Measurements from ENCODE around the gene UBALD2.
"Not testable (repeated sequence)": the region's sequence is repeated elsewhere in the genome, so short reads cannot be mapped to it uniquely, and the experiment has no call there.

The UBALD2 gene

DNA sequence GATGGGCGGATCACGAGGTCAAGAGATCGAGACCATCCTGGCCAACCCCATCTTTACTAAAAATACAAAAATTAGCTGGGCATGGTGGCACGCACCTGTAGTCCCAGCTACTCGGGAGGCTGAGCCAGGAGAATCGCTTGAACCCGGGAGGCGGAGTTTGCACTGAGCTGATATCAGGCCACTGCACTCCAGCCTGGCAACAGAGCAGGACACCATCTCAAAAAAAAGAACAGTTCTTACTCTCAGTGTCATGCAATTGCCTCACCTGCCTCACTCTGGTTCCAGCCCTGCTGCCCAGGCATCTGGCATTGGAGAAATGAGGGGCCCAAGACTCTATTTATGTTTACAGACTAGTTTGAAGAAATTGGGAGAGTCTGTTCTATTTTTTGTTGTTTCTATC is 20.4 kb upstream of the UBALD2 start:
- not testable (repeated sequence) for DNase-seq (ENCODE audit: low read depth, low spot score)

DNA sequence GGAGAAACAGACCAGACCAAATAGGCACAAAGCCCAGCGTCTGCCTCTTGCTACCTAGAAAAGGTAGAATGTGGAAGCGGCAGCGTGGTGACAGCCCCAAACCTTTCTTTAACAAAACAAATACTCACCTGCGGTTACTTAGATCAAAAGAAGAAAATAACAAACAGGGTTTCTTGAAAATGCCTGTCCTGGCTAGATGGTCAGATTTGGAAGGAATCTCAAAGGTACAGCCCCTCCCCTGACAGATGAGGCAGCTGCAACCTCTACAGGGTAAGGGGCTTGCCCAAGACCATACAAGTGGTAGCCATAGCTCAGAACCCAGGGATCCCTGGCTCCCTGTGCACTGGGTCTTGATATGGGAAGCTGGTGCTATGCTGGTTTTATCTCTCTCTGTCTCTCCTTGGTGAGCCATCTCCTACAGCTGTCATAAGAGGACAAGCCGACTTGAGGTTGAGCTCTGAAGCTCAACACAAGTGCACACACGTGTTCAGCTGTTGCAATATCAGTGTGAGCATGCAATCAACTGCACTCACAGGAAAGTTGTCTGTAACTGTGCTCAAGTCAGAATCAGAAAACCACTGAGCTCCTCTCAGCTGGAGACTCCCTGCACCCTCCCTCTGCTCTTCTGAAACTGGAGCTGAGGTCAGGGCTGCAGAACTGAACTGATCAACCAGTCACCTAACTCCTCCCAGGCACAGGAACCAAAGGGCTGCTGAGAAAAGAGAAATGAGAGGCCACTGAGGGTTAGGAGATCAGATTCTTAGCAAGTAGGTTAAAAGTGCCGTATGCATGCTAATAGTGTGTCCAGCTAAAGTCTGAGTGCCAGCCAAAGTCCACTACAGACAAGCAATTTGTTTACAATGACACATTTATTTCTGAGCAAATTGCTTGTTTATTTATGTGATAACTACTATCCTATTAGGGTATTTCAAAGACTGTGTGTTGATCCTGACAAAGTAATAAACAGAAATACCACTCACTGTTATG is 18.8 kb upstream of the UBALD2 start:
- DNase-seq (ENCODE audit: low read depth, low spot score): no peak

DNA sequence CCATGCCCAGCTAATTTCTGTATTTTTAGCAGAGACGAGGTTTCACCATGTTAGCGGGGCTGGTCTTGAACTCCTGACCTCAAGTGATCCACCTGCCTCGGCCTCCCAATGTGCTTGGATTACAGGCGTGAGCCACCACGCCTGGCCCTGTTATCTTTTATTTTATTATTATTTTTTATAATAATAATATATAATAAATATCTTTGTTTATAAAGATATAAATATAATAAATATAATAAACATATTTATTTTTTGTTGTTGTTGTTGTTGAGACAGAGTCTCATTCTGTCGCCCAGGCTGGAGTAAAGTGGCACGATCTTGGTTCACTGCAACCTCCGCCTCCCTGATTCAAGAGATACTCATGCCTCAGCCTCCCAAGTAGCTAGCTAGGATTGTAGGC is 17.8 kb upstream of the UBALD2 start:
- no peak for DNase-seq (ENCODE audit: low read depth, low spot score)

DNA sequence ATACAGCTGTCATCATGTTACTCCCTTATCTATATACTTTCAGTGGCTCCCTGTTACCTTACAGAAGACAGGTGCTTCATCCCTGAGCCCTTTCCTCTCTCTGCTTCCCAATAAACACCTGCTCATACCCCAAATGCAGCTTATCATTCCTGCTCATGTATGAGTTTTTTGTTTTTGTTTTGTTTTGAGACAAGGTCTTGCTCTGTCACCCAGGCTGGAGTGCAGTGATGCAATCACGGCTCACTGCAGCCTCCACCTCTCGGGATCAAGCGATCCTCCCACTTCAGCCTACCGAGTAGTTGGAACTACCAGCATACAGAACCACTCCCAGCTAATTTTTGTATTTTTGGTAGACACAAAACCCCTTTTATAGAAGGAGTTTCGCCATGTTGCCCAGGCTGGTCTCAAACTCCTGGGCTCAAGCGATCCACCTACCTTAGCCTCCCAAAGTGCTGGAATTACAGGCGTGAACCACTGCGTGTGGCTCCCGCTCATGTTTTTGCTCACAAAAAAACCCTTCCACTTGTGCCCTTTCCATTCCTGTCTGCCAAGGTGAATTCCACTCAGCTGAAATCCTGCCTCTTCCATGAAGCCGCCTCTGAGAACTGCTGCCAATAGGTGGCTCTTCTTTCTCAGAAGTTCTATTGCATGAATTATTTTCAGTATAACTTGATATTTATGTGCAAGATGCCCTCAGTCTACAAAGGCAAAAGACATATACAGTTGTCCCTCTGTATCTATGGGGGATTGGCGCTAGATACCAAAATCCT is 16.9 kb upstream of the UBALD2 start:
- no peak for DNase-seq (ENCODE audit: low read depth, low spot score)

DNA sequence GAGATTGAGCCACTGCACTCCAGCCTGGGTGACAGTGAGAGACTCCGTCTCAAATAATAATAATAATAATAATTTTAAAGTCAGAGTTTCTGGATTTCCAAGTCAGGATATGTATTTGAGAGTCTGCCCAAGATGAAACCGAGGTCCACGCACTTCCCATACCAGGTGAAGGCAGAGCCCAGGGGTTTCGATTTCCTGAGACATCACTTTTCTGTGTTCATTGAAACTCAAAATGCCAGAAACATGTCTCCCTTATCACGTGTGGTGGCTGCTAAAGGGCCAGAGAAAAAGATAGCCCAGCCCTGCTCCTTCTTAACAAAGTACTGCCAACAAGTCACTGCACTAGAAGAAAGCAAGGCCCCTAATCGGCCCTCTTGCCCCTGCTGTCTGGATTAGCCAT is 15.0 kb upstream of the UBALD2 start:
- no peak for DNase-seq (ENCODE audit: low read depth, low spot score)

DNA sequence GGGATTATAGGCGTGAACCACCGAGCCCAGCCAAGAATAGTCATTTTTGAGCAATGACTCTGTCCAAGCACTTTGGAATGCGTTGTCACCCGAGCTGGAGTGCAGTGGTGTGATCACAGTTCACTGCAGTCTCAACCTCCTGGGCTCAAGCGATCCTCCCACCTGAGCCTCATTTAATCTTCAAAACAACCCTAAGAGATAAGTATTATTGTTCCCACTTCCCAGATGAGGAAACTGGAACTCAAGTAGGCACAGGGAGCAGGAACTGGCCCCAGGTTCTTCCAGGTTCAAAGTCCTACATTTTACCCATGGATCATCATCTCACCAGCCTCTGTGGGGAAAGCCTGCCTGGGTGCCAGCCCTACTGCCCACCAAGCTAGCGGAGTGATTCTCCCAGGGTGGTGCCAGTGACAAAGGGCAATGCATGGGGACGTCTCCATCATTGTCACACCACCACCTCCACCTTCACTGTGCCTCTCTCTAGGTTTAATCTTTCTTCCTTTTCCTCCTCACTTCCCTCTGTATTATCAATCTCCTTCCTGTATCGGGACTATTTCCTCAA is 13.6 kb upstream of the UBALD2 start:
- DNase-seq (ENCODE audit: low read depth, low spot score): no peak

DNA sequence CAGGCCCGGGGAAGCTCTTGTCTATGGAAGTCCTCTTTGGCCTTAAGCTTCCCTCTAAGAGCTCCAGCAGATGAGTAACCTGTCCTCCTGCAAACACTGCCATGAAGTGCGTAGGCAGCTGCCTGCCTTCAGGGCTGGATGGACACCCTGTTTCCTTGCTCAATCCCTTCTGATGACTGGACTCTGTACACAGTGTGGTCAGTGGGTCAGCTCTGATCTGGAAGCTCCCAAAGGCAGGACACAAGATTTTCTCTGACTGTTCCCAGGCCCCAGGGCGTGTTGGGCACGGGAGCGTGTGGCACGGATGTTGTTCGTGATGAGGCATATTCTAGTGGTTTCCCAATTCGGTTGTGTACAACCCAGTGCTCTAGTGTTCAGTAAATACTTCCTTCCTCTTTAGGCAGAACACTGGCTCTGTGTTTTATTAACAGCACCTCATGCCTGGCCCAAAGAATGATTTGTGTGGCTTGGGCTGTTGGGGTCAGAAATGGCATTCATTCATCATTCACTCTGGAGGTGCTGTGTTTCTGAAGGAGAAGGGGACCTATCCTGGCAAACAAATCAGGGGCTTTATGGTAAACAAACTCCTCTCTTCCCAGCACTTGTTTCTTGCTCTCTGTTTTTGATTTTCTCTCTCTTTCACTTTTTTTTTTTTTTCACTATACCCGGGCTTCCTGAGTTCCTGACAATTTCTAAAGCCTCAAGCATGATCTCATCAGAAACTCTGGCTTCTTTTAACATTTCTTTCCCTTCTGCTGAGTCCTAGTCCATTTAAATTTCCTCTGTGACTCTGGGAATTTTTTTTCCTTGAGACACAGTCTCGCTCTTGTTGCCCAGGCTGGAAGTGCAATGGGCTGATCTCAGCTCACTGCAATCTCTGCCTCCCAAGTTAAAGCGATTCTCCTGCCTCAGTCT is 12.9 kb upstream of the UBALD2 start:
- no peak for DNase-seq (ENCODE audit: low read depth, low spot score)

DNA sequence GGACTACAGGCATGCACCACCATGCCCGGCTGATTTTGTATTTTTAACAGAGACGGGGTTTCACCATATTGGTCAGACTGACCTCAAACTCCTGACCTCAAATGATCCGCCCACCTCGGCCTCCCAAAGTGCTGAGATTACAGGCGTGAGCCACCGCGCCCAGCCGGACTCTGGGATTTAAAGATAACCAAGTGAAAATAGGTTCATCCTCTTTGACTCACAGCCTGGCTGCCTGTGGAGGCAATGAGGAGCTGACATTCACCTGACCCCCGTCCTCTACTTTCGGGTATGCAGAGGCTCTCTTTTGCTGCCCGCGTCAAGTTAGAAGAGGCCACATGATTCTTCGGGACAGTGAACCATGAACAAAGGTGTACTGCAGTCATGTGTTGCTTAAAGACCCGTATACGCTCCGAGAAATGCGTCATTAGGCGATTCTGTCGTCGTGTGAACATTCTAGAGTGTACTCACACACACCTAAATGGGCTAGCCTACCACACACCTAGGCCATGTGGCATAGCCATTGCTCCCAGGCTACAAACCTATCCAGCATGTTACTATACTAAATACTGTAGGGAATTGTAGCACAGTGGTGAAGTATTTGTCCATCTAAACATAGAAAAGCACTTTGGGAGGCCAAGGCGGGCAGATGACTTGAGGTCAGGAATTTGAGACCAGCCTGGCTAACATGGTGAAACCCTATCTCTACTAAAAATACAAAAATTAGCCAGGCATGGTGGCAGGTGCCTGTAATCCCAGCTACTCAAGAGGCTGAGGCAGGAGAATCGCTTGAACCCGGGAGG is 12.0 kb upstream of the UBALD2 start:
- DNase-seq (ENCODE audit: low read depth, low spot score): not testable (repeated sequence)

DNA sequence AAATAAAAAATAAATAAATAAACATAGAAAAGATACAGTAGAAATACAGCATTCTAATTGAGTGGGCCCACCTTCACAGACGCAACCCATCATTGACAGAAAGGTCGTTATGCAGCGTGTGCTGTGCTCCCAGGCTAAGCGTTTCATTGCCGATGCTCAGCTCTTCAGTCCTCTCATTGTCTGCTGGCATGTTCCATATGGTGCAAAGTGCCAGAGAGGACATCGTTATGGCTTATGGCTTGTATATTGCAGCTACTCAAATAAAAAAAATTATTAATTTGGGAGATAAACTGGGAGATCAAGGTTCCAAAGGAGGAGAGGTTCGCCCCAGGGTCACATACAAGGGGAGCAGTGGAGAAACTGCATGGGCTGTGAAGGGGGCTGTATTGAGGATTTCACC is 11.3 kb upstream of the UBALD2 start:
- DNase-seq (ENCODE audit: low read depth, low spot score): no peak

DNA sequence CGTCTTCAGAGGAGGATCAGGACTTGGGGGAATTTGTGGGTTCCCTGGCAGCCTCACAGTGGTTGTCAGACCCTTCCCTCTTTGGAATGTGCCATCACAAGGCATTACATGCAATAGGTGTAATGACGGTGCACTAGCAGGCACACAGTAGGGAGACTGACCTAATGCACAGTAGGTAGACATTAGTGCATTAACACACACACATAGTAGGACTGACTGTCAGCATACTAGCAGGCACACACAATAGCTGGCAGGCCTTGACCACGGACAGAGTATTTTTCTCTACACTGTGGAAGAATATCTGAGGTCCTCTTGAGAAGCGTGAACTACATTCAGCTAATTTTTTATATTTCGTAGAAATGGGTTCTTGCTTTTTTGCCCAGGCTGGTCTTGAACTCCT is 10.9 kb upstream of the UBALD2 start:
- DNase-seq (ENCODE audit: low read depth, low spot score): no peak

DNA sequence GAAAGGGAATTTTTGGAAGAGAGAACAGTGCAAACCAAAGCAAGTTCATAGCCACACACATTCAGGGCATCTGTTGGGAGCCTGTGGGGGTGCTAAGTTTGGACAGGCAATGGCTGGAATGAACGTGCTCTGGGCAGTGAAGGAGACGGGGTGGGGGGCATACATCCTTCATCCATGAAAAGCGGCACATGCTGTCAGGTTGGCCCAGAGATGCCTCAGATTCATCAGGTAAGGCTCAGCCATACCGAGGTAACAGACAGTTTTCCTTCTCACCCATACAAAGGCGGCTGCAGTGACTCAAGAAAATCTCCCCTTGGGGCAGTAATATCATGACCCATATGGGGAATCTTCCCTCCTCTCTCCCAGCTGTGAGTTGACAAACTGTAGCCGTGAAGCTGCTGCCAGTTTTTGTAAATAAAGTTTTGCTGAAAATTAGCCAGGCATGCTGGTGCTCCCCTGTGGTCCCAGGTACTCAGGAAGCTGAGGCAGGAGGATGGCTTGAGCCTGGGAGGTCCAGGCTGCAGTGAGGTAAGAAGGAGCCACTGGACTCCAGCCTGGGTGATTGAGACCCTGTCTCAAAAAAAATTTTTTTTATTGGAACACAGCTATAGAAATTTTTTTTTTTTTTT is 9.2 kb upstream of the UBALD2 start:
- DNase-seq (ENCODE audit: low read depth, low spot score): no peak

DNA sequence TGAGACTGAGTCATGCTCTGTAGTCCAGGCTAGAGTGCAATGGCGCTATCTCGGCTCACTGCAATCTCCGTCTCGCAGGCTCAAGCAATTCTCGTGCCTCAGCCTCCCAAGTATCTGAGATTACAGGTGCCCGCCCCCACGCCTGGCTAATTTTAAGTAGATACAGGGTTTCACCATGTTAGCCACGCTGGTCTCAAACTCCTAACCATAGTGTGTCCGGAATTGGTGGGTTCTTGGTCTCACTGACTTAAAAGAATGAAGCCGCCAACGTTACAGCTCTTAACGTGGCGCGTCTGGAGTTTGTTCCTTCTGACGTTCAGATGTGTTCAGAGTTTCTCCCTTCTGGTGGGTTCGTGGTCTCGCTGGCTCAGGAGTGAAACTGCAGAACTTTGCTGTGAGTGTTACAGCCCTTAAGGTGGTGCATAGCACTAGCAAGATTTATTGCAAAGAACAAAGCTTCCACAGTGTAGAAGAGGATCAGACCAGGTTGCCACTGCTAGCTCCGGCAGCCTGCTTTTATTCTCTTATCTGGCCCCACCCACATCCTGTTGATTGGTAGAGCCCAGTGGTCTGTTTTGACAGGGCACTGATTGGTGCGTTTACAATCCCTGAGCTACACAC is 8.6 kb upstream of the UBALD2 start:
- not testable (repeated sequence) for DNase-seq (ENCODE audit: low read depth, low spot score)

DNA sequence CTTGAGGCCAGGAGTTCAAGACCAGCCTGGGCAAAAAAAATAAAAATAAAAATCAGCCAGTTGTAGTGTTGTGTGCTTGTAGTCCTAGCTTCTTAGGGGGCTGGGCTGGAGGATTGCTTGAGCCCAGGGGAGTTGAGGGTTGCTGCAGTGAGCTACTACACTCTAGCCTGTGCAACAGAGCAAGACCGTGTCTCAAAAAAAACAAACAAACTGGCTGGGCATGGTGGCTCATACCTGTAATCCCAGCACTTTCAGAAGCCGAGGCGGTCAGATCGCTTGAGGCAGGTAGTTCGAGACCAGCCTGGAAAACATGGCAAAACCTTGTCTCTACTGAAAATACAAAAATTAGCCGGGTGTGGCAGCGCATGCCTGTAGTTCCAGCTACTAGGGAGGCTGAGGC is 4.9 kb upstream of the UBALD2 start:
- no peak for DNase-seq (ENCODE audit: low read depth, low spot score)

DNA sequence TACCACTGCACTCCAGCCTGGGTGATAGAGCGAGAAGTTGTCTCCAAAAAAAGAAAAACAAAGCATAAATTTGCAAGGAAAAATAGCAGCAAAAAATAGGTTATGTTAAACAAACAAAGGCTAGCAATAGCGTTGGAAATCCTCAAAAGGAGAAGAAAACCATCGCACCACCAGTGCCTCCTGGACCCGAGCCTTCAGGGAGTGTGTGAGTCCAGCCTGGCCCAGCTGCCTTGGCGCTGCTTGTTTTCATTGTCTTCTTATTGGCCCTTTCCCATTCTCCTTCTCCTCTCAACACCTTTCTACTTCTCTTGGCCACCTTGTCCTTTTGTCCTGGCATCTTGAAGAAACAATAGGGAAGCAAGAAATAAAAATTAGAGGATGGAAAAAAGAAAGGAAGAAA is 4.5 kb upstream of the UBALD2 start:
- no peak for DNase-seq (ENCODE audit: low read depth, low spot score)

DNA sequence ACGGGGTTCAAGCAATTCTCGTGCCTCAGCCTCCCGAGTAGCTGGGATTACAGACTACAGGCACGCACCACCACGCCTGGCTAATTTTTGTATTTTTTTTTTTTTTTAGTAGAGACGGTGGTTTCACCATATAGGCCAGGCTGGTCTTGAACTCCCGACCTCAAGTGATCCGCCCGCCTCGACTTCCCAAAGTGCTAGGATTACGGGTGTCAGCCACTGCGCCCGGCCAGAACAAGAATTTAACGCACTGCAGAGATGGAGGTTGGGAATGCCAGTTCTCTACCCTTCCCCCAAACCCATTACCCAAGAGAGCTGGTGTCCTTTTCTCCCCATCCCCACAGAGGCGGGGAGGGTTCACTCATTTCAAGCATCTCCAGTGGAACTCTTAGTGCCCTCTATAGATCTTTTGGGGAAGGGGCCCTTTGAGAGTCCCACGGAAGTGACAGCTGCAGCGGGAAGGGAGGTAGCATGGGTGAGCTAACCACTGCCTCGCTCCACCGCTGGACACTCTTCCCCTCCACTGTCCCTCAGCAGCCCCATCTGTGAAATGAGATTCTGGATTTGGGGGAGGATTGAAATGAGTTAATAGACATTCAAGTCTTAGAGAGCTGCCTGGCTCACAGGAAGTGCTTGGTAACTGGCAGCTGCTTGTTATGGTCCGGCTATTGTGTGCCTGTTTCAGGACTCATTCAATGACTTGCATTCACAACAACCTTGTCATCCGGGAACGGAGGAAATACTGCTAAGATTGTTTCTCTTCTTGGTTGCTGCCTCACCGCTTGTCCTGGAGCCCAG is 3.5 kb upstream of the UBALD2 start:
- DNase-seq (ENCODE audit: low read depth, low spot score): no peak

DNA sequence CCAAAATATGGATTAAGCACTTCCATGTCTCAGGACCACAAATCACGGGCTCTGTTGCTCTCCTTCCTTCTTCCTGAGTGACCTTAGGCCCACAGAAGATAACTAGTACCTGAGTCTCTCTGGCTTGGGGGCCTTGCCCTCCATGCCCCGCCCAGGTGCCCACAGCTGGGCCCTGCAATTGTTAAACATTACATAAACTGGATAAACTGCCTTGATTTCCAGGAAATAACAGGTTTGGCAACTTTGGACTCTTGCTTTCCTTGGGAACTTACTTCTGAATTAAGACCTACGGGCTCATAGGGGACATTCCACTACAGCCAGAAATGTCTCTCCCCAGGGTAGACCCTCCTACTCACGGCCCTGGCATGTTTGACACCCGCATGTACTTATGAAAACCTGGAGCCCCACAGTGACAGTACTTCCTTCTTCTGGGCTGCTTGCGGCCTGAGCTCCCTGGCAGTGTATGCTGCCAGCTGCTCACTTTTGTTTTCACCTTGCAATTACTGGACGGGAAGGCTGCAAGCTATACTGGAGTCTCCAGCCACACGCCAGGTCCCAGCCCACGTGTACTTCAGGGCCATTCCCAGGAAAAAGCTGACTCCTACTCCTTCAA is 2.3 kb upstream of the UBALD2 start:
- no peak for DNase-seq (ENCODE audit: low read depth, low spot score)

DNA sequence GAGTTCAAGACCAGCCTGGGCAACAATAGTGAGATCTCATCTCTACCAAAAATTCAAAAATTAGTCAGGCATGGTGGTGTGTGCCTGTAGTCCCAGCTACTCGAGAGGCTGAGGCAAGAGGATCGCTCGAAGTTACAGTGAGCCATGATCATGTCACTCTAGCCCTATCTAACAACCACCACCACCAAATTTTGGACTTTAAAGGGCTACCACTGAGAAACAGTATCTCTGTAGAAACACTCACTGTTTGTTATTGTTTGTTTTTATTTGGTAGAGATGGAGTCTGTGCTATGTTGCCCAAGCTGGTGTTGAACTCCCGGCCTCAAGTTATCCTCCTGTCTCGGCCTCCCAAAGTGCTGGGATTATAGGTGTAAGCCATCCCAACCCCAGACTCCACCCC is 1.3 kb upstream of the UBALD2 start:
- no peak for DNase-seq (ENCODE audit: low read depth, low spot score)

DNA sequence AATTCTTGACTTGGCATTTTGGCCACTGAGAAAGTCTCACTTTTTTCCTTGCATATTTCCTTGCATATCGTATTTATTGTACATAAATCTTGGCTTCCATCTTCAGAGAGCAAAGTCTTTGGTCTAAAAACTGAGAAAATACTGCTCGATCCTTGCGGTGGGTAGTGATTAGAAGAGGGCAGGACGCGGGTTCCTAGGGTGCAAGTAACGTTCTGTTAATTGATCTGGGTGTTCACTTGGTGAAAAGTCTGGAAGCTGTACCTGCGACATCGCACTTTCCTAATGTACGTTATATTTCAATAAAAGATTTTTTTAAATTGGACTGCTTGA is 758 bp upstream of the UBALD2 start:
- DNase-seq (ENCODE audit: low read depth, low spot score): no peak
